GM19193 (cell line): ENCODE measurements around the gene NUB1.

Experiments used
- POLR2A ChIP-seq: IDR thresholded peaks from 4 replicates; pipeline ENCODE4 v1.6.1; 2011; ENCODE audit not compliant: insufficient read depth, insufficient read length; ENCODE audit errors: extremely low read depth

The NUB1 gene

DNA sequence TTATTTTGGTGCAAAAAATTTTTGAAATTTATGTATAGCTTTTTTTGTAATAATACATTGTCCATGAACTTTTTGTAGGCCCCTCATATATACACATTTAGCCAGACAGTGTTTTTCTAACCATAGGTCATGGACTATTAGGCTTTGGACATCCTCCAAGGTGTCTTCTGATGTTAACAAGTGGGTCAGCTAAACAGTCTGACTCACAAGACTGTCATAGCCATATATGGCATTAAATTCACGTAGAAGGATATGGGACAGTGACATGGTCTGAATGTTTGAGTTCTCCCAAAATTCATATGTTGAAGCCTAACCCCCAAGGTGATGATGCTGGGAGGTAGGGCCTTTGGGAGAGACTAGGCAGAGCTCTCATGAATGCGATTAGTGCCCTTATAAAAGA lies 14.0 kb upstream of the NUB1 start:
- TF ChIP-seq POLR2A: no peak

DNA sequence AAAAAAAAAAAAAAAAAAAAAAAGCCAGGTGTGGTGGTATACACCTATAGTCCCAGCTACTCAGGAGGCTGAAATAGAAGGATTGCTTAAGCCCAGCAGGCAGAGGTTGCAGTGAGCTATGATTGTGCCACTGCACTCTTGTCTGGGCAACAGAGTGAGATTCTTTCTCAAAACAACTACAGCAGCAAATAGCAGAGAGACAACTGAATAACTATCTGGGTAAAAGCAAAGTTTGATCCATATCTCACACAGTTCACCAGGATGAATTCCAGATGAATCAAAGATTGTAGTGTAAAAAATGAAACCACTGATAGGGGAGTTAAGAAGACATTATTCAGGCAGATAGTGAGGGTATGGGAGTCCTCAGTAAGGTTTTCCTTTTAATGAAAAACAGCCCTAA lies 11.4 kb upstream of the NUB1 start:
- no peak for TF ChIP-seq POLR2A

DNA sequence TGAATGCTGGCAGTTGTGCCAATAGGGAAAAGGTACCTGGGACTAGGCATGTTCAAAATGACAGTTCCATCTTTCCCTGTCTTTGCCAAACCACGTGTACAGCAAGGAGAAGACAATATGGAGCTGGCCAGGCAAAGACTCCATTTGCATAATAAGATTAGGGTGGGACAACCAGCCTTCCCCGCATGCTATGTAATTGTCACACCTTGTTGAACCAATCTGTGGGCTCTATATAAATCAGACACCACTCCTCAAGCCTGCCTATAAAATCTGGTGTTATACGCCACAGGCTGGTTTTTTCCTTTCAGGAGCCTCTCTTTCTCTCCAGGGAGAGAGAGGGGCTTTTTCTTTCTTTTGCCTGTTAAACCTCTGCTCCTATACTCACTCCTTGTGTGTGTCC lies 11.0 kb upstream of the NUB1 start:
- TF ChIP-seq POLR2A: no peak

DNA sequence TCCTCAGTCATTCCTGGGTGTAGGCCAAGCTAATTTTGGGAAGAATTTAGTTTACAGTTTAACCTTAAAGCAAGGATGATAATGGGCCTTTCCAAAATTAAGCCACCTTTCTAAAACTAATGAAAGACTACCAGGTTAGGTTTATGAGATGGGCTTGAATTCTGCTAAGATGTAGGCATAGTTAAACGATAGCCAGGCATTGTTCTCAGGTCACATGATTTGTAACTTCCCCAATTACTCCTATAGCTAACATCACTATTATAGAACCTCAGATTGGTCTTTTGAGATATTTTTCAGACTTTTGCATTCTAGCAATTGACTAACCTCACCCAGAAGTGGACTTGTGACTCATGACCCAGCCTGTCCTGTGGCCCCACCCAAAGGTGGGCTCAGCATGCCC lies 7.0 kb upstream of the NUB1 start:
- TF ChIP-seq POLR2A: no peak

DNA sequence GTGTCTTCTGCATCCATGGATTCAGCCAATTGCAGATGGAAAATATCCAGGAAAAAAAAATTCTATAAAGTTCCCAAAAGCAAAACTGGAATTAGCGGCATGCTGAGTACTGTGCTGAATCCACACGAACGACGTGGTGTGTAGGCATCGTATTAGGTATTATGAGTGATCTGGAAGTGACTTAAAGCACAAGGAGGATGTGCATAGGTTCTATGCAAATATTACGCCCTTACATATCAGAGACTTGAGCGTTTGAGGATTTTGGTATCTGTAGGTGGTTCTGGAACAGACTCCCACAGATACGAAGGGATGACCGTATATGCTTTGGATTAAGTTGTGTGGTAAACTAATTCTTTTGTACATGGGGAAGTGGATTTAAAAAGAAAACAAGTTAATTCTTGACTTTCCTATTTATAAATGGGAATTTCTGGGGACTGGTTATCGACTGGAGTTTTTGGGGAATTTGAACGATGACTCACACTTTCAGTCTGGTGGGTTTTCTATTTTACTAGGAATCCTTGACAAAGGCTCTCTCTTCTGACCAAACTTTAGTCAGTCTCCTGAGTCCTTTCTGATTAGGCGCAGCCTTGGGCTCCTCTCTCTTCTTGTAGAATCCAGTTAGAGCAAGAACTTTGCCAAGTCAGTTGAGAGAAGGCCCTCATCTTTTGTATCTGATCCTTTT lies 5.4 kb upstream of the NUB1 start:
- TF ChIP-seq POLR2A: no peak

DNA sequence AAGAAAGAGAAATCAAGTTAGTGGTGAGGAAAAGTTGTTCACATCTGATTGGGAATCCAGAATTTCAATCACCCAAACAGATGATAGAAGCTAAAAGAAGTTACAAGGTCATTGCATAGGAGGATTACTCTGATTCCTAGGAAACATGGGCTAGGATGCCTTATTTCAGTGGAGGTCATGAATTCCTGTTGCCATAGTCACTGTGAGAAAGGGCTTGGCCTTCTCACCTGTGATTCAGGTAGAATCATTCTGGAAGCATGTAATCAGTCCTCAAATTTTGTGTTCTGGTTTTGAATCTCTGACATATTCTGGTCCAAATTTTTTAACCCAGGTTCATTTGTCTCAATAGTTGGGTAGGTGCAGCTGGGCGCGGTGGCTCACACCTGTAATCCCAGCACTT lies 4.3 kb upstream of the NUB1 start:
- TF ChIP-seq POLR2A: no peak

DNA sequence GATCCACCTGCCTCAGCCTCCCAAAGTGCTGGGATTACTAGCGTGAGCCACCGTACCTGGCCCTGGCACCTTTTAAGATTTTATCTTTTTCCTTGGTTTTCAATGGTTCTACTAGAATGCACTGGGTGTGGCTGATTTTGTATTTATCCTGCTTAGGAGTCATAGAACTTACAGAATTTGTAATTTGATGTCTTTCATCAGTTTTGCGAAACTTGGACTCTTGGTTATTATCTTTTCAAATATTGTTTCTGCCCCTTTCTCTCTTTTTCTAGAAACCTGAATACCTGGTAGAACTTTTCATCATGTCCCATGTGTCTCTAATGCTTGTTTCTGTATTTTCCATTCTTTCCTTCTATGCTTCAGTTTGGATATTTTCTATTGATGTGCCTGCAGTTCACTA lies 2.8 kb upstream of the NUB1 start:
- no peak for TF ChIP-seq POLR2A

DNA sequence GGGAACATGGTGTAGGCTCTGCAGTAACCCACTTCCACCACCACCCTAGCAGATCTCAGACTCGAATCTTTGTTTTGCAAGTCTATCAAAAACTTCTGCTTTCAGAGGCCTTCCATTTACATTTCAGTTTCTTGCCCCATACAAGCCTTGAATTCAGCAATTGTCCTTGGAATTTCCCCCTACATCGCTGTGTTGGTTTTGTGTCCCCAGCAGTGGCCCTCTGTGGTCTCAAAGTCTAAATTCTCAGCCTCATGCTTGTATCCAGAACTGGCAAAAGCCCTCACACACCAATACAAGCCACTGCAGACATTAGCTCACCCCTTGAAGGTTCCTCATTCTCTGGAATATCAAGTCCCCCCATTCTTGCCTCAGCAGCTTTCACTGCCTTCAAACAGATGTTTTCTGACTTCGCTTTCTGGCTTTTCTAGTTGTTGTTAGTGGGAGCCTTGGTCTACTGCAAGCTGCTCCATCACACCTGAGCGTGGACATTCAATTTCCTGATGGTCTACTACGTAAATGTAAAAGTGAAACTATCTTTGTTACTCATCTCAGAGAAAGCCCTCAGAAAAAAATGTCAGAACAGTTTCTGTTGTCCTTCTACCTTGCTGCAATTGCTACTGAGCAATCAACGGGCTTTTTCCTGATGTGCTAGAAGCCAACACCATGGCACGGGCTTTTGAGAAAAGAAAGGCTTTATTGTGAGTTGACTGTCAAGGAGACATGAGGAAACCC lies 1.8 kb upstream of the NUB1 start:
- TF ChIP-seq POLR2A: no peak

DNA sequence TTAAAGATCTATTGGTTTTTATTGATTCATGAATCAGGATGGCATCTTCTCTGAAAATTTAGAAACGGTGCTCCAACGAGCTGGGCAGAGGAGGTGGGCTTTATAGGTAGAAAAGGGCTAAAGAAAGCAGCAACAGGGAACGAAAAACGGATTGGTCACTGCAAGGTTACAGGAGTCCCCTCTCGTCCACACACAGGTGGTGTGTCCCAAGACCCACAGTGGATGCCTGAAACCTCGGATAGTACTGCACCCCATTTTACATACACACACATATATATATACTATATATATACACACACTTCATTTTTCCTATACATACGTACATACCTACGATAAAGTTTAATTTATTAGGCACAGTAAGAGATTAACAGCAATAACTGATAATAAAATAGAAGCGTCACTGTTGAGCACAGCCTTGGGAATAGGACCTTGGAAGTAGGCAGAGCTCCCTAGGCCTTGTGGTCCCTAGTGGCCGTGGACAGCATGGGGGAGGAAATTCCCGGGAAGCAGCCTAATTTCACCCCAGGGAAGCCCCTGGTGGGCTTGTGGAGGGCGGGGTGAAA lies 737 bp upstream of the NUB1 start:
- no peak for TF ChIP-seq POLR2A

DNA sequence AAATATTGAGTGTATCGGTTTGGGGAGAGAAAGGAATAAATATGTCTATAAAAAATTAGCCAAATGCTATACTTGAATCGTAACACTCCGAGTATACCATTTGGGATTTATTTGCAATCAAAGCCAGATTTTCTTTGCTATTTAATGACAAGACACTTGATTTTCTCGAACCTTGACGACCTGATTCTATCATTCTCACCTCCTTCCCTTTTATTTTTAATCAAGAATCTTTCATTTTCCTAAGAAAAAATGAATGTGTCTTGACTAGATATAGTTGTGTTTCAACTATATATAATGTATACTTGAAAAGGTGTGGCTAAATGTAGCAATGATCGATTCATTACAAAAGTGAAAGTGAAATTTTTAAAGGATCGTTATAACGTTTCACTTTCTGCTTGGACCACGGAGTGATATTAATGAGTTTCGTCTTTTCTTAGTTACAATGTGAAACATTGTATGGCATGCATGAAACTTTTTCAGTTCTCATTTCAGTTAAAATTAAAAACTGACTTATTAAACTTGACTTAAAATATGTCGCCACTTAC lies 562 bp downstream of the NUB1 start:
- no peak for TF ChIP-seq POLR2A

DNA sequence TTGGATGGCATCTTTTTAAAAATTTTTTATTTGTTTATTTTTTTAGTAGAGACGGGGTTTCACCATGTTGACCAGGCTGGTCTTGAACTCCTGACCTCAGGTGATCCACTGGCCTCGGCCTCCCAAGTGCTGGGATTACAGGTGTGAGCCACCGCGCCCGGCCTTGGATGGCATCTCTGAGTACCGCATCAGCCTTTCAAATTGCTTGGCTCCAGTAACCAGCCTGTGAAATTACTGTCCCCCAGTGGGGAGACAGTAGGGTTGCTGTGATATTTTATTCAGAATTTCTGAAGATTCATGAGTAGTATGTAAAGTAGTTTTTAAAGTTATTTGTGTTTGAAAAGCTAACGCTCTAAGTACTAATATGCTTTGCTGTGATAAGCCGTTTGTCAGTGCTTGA lies 1.2 kb downstream of the NUB1 start:
- TF ChIP-seq POLR2A: no peak

DNA sequence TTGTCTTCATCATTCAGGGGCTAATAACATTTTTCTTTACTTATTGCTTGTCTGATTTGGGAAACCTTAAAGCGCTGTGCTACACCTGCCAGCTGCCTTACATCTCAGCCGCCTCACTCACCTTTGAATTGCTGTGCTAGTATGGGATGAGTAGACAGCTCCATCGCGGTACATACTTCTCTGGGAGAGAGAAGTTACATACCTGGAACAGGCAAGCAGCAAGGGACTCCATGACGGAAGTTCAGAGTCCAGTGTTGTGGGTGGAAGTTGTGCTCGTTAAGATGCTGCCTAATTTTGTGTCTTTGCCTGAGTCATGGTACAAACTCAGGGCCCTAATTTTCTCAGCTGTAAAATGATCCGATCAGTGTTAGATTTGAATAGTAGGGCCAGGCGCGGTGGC lies 1.9 kb downstream of the NUB1 start:
- no peak for TF ChIP-seq POLR2A

DNA sequence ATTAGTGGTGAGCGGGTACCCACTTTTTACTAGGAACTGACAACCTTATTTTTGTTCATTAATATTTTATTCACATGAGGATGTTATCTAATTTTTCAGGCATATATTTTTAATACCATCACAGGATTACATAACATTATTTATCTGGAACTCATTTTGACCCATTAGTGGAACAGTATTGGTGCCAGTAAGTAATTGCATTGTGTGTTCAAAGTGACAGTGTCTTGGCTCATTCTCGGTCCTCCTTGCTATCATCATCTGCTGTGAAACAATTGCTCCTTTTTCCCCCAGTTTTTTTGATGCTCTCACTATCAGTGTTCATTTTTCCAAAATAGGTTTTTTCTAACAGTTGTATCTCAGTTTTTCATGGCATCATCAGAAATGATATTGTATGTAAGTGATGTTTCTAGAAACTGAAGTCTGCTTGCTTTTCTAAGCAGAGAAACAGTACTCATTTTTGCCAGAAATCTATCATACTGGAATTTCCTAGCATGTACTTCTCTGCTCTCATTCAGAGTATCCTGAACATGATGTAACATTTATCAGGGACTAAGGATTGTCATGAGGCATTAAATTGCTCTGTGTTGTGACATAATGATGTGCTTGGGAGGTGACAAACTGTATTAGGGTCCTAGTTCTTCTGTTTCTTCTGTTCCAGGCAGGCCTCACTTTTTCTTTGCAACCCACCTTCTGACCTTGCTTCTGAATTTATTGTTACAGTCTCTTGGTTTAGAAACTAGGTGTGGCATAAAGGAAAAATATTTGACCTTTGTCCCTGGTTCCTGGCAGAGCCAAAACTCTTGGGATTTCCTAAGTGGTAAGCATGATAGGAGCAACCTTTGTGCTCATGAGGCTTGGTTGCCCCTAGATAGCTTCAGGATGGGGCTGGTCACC lies 4.2 kb downstream of the NUB1 start:
- TF ChIP-seq POLR2A: no peak

DNA sequence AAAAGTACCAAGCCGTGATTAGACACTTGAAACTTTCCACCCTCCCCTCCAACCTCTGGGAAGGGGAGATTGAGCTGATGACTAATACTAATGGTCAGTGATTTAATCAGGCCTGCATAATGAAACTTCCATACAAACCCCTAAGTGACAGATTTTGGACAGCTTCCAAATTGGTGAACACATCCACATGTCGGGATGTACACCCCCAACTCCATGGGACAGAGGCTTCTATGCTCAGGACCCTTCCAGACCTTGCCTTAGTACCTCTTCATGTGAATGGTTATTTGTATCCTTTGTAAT lies 4.8 kb downstream of the NUB1 start:
- no peak for TF ChIP-seq POLR2A

DNA sequence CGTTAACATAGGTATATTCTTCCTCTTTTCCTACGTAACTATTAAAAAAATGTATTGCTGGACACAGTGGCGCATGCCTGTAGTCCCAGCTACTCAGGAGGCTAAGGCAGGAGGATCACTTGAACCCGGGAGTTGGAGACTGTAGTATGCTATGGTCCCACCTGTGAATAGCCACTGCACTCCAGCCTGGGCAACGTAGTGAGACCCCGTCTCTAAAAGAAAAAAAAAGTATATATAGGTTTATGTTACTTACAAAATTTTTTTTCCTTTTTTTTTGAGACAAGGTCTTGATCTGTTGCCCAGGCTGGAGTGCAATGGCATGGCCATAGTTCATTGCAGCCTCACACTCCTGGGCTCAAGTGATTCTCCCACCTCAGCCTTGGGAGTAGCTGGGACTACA lies 5.6 kb downstream of the NUB1 start:
- no peak for TF ChIP-seq POLR2A
